NCI-H2196 treated with DMSO at 0.1 percent for 48 hours (cell line): ENCODE measurements around the gene TBRG1.
"Not testable (repeated sequence)": the region's sequence is repeated elsewhere in the genome, so short reads cannot be mapped to it uniquely, and the experiment has no call there.

Experiments used
- DNase-seq: peaks from one replicate; lab custom pipeline; 2025; ENCODE audit not compliant: unreplicated experiment; lab: John Stamatoyannopoulos, UW

The TBRG1 gene, protein sequence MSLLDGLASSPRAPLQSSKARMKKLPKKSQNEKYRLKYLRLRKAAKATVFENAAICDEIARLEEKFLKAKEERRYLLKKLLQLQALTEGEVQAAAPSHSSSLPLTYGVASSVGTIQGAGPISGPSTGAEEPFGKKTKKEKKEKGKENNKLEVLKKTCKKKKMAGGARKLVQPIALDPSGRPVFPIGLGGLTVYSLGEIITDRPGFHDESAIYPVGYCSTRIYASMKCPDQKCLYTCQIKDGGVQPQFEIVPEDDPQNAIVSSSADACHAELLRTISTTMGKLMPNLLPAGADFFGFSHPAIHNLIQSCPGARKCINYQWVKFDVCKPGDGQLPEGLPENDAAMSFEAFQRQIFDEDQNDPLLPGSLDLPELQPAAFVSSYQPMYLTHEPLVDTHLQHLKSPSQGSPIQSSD

DNA sequence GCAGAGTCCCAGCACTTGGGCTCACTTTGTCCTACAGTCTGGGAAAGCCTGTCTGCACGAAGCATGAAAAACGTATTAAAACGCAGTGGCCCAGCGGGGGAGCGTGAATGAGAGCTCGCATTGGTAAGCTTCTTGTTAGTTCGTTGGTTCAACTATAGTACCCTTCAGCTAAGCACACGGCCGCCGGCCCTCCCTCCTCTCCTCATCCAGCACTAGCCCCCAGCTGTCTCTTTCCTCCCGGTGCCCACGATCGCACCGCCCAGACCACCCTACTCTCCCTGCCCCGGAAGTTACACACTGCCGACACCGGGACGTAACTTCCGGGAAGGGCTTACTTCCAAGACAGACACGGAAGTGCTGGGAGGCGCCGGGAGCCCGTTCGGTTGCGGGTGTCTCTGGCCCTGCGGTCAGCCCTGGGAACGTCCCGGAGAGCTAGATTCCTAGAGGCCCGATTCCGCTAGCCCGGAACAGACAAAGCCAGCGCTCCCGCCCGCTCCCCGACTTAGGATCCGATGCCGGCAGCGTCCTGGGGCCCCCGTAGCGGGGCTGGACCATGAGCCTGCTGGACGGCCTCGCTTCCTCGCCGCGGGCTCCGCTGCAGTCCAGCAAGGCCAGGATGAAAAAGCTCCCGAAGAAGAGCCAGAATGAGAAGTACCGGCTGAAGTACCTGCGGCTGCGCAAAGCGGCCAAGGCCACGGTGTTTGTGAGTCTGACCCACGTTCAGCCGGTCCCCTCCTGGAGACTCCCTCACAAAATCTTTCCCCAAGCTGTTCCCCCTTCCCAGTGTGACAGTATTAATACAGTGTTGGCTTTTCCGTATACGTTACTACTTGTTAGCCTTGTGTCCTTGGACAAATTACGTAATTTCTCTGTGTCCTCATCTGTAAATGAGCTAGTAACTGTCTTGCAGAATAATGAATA, at the start of gene TBRG1:
TSS of gene TBRG1 (plus strand) at position 334 of the 921 bp plus-strand sequence. CDS start at position 554, 220 bp downstream.
- peak; percentile 69 for DNase-seq

GRCh38 chr11:124577716-124578427, 44.8 kb upstream of the TBRG1 start:
- DNase-seq, result no peak

DNA sequence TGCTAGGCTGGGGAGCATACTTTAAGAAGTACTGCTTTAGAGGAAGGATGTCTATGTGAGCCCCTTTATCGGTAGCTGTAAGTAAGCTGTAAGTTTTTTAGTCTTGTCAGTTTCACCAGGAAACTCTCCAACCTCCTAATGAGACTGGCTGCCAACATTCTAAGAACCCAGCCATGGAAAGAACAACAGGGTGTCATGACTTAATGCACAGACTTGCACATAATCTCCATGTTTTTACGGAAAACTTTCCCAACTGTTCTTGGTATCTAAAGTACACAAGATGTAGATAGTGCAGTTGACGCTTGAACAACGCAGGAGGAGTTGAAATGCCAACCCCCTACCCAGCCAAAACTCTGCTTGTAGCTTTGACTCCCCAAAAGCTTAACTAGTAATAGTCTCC, 43.9 kb upstream of the TBRG1 start:
- no peak for DNase-seq

- DNase-seq, result no peak
Measured at GRCh38 chr11:124581817-124582216, 40.8 kb upstream of the TBRG1 start.

DNA sequence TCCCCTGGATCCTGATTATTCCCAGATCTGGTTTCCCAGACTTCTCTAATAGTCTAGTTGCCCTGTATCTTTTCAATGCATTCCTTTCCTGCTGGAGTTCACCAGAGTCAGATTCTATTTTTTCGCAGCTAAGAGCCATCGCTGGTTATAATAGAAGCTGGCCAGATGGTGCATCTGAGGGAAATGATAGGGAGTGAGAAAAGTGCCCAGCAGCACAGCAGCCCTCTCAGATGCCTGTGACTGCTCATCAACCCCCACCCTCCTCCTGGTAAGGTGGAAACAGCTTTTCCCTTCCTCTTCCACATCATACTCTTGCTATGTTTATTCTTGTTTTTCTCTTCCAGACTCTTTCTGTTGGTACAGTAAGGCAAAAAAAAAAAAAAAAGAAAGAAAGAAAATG, 40.1 kb upstream of the TBRG1 start:
- no peak for DNase-seq

DNA sequence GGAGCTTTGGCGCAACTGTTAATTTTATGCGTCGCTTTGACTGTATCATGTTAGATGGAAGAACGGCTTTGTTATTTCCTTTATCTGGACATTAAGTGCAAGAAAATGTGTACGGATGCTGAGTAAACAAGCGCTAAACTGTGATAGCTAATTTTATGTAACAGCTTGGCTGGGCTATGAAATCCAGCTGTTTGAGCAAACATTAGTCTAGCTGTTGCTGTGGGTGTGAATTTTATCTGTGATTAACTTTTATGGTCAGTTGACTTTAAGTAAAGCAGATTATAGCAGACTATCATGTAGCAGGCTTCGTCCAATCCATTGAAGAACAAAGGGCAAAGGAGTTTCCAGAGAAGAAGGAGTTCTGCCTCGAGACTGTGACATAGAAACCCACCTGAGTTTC, 38.9 kb upstream of the TBRG1 start:
- no peak for DNase-seq

DNA sequence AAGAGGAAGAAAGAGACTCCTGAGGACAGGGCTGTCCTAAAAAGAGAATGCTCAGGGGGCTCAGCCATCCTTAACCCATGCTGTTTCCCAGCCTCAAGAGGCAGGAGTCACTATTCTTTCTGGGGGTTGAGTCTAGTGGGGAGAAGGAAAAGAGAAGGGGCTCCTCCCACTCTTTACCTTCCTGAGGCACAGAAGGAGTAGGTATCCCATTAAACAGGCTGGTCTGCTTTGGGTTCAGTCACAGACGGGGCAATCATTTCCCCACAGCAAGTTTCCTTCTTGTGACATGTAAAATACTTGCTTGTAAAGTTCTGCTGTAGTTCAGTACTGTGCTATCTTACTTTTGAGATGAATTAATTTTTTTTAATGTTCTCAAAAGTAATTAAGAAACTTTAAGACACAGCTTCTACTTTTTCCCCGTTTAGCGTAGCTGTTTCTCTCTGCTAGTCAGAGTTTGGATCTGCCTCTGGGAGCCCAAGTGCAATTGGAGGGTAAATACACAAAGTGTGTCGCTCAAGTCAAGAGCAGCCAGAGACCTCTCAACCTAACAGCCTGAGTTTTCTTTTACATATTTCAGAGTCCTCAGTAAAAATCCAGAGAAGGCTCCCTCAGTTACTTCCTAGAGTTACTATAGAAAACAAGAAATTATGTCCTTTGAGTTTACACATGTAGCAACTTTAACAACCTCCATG, 37.8 kb upstream of the TBRG1 start:
- DNase-seq, result no peak

DNA sequence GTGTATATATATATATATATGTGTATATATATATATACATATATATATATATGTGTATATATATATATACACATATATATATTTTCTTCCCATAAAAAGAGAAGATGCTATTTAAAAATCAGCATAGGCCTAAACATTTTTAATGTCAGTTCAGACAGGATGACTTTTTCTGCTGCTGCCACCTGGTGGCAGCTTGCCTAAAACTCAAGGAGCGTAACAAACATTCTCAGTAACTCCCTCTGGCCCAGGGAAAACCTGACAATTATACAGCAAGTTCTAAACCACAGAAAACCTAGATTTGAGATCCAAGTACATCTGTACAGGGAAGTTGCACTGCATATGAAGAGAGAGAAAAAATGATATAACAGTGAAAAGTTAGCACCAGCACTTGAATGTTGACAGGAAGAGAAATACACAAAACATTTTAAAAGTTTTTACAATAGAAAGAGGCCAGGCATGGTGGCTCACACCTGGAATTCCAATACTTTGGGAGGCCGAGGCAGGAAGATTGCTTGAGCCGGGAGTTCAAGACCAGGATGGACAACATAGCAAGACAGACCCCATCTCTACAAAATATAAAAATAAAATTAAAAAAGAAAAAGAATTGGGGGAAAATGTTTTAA, 36.3 kb upstream of the TBRG1 start:
- peak; percentile 3 for DNase-seq

GRCh38 chr11:124591430-124591829, 31.2 kb upstream of the TBRG1 start:
- no peak for DNase-seq

DNA sequence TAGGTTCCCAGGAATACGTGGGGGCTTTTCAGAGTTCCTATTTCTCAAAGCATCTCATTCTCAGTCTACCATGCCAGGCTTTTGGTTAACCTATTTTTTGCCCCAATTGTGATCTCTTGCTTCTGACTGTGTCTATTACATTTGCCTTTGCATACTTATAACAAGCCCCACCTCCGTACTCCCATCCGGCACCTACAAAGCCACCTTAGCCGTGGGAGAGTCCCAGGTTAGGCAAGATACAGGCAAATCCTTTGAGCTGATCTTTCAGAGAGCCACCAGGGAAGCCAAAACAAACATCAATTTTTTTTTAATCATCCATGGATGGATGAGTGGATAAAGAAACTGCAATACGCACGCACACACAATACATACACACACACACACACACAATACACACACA, 30.0 kb upstream of the TBRG1 start:
- no peak for DNase-seq

DNA sequence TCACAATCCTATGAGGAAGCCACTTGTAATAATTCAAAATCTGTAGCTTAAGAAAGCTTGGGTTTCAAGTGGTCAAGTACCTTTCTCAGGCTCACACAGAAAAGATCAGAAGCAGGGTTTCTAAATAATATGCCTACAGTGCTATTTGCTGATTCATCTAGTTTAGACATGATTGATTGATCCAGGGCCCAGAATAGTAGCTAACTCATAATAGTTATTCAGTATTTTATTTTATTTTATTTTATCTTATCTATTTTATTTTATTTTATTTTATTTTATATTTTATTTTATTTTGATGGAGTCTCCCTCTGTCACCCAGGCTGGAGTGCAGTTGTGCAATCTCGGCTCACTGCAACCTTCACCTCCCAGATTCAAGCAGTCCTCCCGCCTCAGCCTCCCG, 27.4 kb upstream of the TBRG1 start:
- no peak for DNase-seq

DNA sequence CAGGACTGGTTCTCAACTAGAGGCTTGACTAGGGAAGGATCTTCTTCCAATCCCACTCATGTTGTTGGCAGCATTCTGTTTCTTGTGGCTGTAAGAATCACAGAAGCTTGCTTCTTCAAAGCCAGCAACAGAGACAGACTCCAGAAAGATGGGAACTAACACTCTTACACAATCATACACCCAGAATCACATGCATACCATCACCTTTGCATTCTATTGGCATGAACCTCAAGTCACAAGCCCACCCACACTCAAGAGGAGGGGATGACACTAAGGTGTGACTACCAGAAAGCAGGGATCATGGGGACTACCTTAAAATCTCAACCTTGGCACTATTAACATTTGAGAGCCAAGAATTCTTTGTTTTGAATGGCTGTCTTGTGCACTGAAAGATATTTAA, 25.0 kb upstream of the TBRG1 start:
- DNase-seq, result no peak

DNA sequence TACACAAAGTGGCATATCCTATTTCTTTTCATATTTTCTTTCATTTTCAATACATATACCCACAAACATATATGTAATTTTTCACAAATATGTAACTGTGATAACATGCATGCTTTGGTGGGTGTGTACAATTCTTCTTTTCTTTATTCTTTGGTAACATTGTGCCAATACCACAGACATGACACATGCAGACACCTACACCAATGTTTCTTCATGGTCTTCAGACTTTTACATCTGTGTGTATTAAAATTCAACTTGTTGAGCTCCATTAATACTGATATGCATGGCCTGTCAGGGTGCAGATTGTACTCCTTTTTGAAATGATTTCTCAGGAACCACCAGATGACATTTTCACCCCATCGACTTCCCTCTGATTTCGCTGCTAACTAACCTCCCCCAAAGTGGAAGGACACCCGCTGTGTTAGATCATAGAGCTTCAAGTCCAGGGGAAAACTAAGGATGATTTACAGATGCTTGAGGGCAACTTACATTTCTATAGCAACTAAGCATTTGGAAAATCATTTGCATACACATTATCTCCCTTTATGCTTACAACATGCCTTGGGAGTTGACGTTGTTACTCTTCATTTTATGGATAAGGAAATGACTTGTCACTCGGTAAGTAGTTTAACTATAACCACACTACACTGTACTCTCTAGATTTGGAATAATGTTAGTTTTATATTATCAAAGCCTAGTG, 21.9 kb upstream of the TBRG1 start:
- DNase-seq, result no peak

DNA sequence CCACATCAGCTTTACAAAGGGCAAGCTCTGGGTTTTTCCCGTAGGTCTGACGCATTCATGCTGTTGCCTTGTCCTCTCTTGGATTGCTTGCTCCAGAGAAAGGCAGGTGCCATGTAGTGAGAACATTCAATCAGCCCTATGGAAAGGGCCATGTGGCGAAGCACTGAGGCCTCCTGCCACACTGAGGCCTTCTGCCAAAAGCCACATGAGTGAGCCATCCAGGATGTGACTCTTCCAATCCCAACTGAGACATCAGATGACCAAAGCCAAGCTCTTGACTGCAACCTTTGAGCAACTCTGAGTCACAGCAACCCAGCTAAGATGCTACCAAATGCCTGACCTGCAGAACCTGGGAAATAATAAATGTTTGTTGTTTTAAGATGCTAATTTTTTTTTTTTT, 20.5 kb upstream of the TBRG1 start:
- no peak for DNase-seq

- DNase-seq, result not testable (repeated sequence)
Measured at GRCh38 chr11:124602723-124603122, 19.9 kb upstream of the TBRG1 start.

- DNase-seq, result no peak
Measured at GRCh38 chr11:124605719-124606118, 16.9 kb upstream of the TBRG1 start.

- no peak for DNase-seq
Measured at GRCh38 chr11:124608147-124608546, 14.5 kb upstream of the TBRG1 start.

- DNase-seq, result no peak
Measured at GRCh38 chr11:124610295-124610694, 12.4 kb upstream of the TBRG1 start.

DNA sequence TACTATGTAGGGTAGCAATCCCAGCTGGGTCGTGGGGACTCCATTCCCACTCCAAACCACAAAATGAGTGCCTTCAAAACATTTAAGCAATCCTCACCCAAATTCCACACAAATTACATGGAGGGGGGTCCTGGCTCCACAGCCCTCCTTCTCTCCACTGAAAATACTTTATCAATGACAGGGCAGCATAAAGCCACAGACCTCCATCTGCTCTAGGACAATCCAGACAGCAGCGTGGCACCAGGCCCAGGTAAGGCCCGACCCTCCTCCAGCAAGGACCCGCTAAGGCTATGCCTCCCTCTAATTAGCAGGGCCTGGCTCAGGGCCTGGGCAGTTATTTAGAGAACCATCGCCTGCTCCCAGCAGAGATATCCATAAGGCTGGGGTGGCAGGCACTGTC, 11.6 kb upstream of the TBRG1 start, which contains the start of gene PANX3:
TSS of gene PANX3 (plus strand) at position 365 of the 400 bp plus-strand sequence. CDS start 129 bp downstream, outside the sequence.
- no peak for DNase-seq

DNA sequence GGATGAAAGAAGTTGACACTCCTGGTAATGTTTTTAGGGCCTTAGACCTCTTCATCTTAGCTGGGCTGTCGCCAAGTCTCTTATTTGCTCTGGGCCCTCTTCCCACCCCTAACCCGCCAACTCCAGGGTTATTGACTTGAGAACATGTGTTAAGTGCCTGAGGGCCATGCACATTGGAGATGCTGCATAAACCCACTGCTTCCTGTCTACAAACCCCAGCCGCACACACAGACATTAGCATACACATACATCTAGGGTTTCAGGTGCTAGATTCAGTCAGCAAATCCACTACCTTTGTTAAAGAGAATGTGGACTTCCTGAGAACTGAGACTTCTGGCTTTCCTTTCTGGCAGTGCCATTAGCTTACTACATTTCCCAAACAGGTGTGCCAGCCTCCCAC, 10.6 kb upstream of the TBRG1 start:
- DNase-seq, result no peak
